BJ (cell line): ENCODE data around the gene HBG2. TPM values are rescaled to one million over a fixed set of nuclear protein-coding genes. Genes with fewer than 3 reads are reported as not detected.

Source experiments
- CTCF ChIA-PET: fragments of 350-600 bp; formaldehyde crosslinking; extraction: SDS; loops from one replicate; lab custom pipeline; 2021; ENCODE audit warnings: antibody characterized with exemption, inconsistent platforms; lab: Yijun Ruan, JAX
- POLR2A ChIA-PET: fragments of 300-600 bp; sonication (Branson Sonifier 250); formaldehyde crosslinking; extraction: SDS; loops from one replicate; lab custom pipeline; 2021; ENCODE audit warnings: antibody characterized with exemption; lab: Charles Lee
- DNase-seq: peaks from one replicate; pipeline ENCODE4 v3.0.0-alpha.2; 2011; ENCODE audit warnings: low read depth
- H3K27me3 ChIP-seq: 2 replicates; pipeline ENCODE4 v1.6.0; 2011; ENCODE audit warnings: low read length; ENCODE audit not compliant: control insufficient read depth, insufficient read depth
- H3K36me3 ChIP-seq: 2 replicates; pipeline ENCODE4 v1.5.1; 2011; ENCODE audit warnings: low read length; ENCODE audit not compliant: control insufficient read depth, insufficient read depth
- H3K4me3 ChIP-seq: 2 replicates; pipeline ENCODE4 v1.5.1; 2011; ENCODE audit warnings: low read depth, mild to moderate bottlenecking, control low read depth, low read length
- polyA plus RNA-seq: library from polyadenylated mRNA; depleted of rRNA; stranded (reverse); fragments of >200 nt; gene quantifications from 2 replicates; pipeline ENCODE4 v1.2.3, GENCODE V29; 2011
- TF ChIP-seq, protein P1 (sequence below): IDR thresholded peaks from 2 replicates; pipeline ENCODE4 v1.5.1; 2011; ENCODE audit warnings: low read depth, mild to moderate bottlenecking, control low read depth, inconsistent platforms, low read length, moderate library complexity; ENCODE audit not compliant: insufficient read depth

Gene HBG2
- polyA plus RNA-seq, 1 experiment = not detected

DNA sequence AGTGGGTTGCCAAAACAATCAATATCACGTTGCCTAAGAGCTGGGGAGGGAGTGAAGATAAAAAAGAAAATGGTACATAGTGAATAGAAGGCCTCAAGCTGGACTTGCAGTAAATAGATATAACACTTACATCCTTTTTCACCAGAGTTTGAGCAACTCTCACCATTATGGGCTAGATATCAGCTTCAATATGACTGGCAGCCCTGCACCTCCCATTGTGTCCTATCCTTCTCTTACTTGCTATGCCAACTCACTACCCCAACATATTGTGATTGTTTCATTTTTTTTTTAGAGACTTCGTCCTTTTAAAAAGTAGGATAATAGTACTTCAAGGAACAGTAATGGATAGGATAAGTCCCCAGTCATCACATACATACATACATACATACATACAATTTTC, 12.4 kb downstream of the HBG2 start:
- POLR2A ChIA-PET = no interaction called here
- Histone ChIP-seq H3K36me3 (no peaks in the 10 kb centered on the region), H3K27me3 (no peaks in the 10 kb centered on the region), H3K4me3 (no peak overlapping the region)
- CTCF ChIA-PET = interaction anchor here (0.6 kb wide), 1 partner anchor 94 kb away, joined by 3 read pairs; no protein-coding TSS in a partner anchor
- TF ChIP-seq, protein P1, sequence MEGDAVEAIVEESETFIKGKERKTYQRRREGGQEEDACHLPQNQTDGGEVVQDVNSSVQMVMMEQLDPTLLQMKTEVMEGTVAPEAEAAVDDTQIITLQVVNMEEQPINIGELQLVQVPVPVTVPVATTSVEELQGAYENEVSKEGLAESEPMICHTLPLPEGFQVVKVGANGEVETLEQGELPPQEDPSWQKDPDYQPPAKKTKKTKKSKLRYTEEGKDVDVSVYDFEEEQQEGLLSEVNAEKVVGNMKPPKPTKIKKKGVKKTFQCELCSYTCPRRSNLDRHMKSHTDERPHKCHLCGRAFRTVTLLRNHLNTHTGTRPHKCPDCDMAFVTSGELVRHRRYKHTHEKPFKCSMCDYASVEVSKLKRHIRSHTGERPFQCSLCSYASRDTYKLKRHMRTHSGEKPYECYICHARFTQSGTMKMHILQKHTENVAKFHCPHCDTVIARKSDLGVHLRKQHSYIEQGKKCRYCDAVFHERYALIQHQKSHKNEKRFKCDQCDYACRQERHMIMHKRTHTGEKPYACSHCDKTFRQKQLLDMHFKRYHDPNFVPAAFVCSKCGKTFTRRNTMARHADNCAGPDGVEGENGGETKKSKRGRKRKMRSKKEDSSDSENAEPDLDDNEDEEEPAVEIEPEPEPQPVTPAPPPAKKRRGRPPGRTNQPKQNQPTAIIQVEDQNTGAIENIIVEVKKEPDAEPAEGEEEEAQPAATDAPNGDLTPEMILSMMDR = no peak
- DNase-seq = no peak

GRCh38 chr11:5241458-5241857, 13.1 kb downstream of the HBG2 start:
- TF ChIP-seq, protein P1 = no peak
- ChIA-PET POLR2A (no interaction called here), CTCF (interaction anchor here (0.6 kb wide), 2 partner anchors 37 to 94 kb away, joined by 3 to 4 read pairs; no protein-coding TSS in a partner anchor)
- Histone ChIP-seq H3K36me3 (no peaks in the 10 kb centered on the region), H3K4me3 (no peak overlapping the region), H3K27me3 (no peaks in the 10 kb centered on the region)
- no peak for DNase-seq

- no peak overlapping the region for H3K4me3 ChIP-seq
- CTCF ChIA-PET = interaction anchor here (0.8 to 0.9 kb wide), 2 partner anchors 23 to 49 kb away, joined by 3 read pairs; no protein-coding TSS in a partner anchor
- no peaks in the 10 kb centered on the region for H3K27me3 ChIP-seq
- POLR2A ChIA-PET = no interaction called here
- DNase-seq = no peak
- no peaks in the 10 kb centered on the region for H3K36me3 ChIP-seq
- TF ChIP-seq, protein P1 = no peak
Observed at GRCh38 chr11:5240458-5240857, 14.1 kb downstream of the HBG2 start.

- ChIA-PET POLR2A (no interaction called here), CTCF (interaction anchor here (0.8 kb wide), 1 partner anchor 23 kb away, joined by 3 read pairs; no protein-coding TSS in a partner anchor)
- Histone ChIP-seq H3K4me3 (no peak overlapping the region), H3K27me3 (no peaks in the 10 kb centered on the region), H3K36me3 (no peaks in the 10 kb centered on the region)
- DNase-seq = no peak
- TF ChIP-seq, protein P1 = no peak
Observed at GRCh38 chr11:5240056-5240455, 14.5 kb downstream of the HBG2 start.

- DNase-seq = no peak
Observed at GRCh38 chr11:5239046-5239445, 15.5 kb downstream of the HBG2 start.

More at GRCh38 chr11:5239046-5239445, 15.5 kb downstream of the HBG2 start:
- CTCF ChIA-PET = interaction anchor here (0.9 kb wide), 1 partner anchor 9 kb away, joined by 3 read pairs; no protein-coding TSS in a partner anchor
- POLR2A ChIA-PET = no interaction called here
- H3K27me3 ChIP-seq = no peaks in the 10 kb centered on the region
- TF ChIP-seq, protein P1 = no peak
- no peaks in the 10 kb centered on the region for H3K36me3 ChIP-seq
- no peak overlapping the region for H3K4me3 ChIP-seq
